HG02885 (cell line): ENCODE measurements around the gene MEA1.
"Not testable (repeated sequence)": the region's sequence is repeated elsewhere in the genome, so short reads cannot be mapped to it uniquely, and the experiment has no call there.

Experiments
- ATAC-seq: cut with Tn5 transposase; IDR thresholded peaks from one replicate; pipeline ENCODE4 v1.9.1; 2021; ENCODE audit warnings: mild to moderate bottlenecking; ENCODE audit not compliant: unreplicated experiment, poor library complexity

MEA1 gene

GRCh38 chr6:43013097-43013842, 476 bp downstream of the MEA1 start:
- ATAC-seq: no peak

GRCh38 chr6:43012364-43012763, 1.4 kb downstream of the MEA1 start:
- no peak for ATAC-seq

- no peak for ATAC-seq
Measured at GRCh38 chr6:43011207-43011606, 2.5 kb downstream of the MEA1 start.

- ATAC-seq: no peak
Measured at GRCh38 chr6:43009124-43009523, 4.6 kb downstream of the MEA1 start.

- no peak for ATAC-seq
Measured at GRCh38 chr6:43007126-43007525, 6.6 kb downstream of the MEA1 start.

- ATAC-seq: no peak
Measured at GRCh38 chr6:43006251-43006650, 7.5 kb downstream of the MEA1 start.

- no peak for ATAC-seq
Measured at GRCh38 chr6:43005844-43006243, 7.9 kb downstream of the MEA1 start.

- ATAC-seq: no peak
Measured at GRCh38 chr6:43001843-43002242, 11.9 kb downstream of the MEA1 start.

GRCh38 chr6:42998205-42998604, 15.5 kb downstream of the MEA1 start:
- not testable (repeated sequence) for ATAC-seq

GRCh38 chr6:42996513-42996912, 17.2 kb downstream of the MEA1 start:
- ATAC-seq: no peak

- no peak for ATAC-seq
Measured at GRCh38 chr6:42993445-42993844, 20.3 kb downstream of the MEA1 start.

- ATAC-seq: no peak
Measured at GRCh38 chr6:42989923-42990322, 23.8 kb downstream of the MEA1 start.

- no peak for ATAC-seq
Measured at GRCh38 chr6:42988486-42989020, 25.2 kb downstream of the MEA1 start.

- no peak for ATAC-seq
Measured at GRCh38 chr6:42987533-42988451, 26.0 kb downstream of the MEA1 start.

- ATAC-seq: no peak
Measured at GRCh38 chr6:42984924-42985475, 28.7 kb downstream of the MEA1 start.

- peak; percentile 93 for ATAC-seq
Measured at GRCh38 chr6:42984001-42984923, 29.5 kb downstream of the MEA1 start, which contains the start of gene PPP2R5D. PPP2R5D (plus strand) TSS chr6:42984570; CDS start chr6:42984678, 108 bp downstream.

- ATAC-seq: no peak
Measured at GRCh38 chr6:42981836-42982235, 31.9 kb downstream of the MEA1 start.

- no peak for ATAC-seq
Measured at GRCh38 chr6:42979523-42980177, 34.1 kb downstream of the MEA1 start.

GRCh38 chr6:42978839-42979522, 34.8 kb downstream of the MEA1 start, which contains the start of gene PEX6:
PEX6 (minus strand) TSS chr6:42979181; CDS start chr6:42979150, 31 bp downstream.
- peak; percentile 89 for ATAC-seq
